Caco-2 (cell line): ENCODE data around the gene ERC2. TPM values are rescaled to one million over a fixed set of nuclear protein-coding genes. Genes with fewer than 3 reads are reported as not detected.

Experiments
- BruUV-seq: library from RNA; stranded (reverse); fragments of 400-500 nt; replicated peaks from 2 replicates; lab custom pipeline; 2021; lab: Mats Ljungman, UMichigan
- CTCF ChIA-PET: fragments of 300-600 bp; sonication (Branson Sonifier 250); formaldehyde crosslinking; loops from one replicate; lab custom pipeline; 2022; ENCODE audit warnings: antibody characterized with exemption; lab: Charles Lee
- POLR2A ChIA-PET: fragments of 300-600 bp; sonication (Branson Sonifier 250); formaldehyde crosslinking; loops from one replicate; lab custom pipeline; 2022; ENCODE audit warnings: antibody characterized with exemption; lab: Charles Lee
- DNase-seq, 2 experiments: peaks; one replicate each; pipeline versions ENCODE4 v3.0.0 to v3.0.0-alpha.2; 2020 to 2022
- H3K27me3 ChIP-seq: replicated peaks from 2 replicates; pipeline ENCODE4 v1.6.0; 2011; ENCODE audit warnings: low read length; ENCODE audit not compliant: control insufficient read depth, insufficient read depth
- H3K36me3 ChIP-seq: 2 replicates; pipeline ENCODE4 v1.5.1; 2011; ENCODE audit warnings: low read length; ENCODE audit not compliant: control insufficient read depth, insufficient read depth
- H3K4me1 ChIP-seq: fragments of 250-450 bp; sonication (Bioruptor Pico); 2 replicates; pipeline ENCODE4 v1.5.1; 2020; ENCODE audit warnings: mild to moderate bottlenecking
- H3K4me3 ChIP-seq: 2 replicates; pipeline ENCODE4 v1.5.1; 2011; ENCODE audit warnings: low read depth, mild to moderate bottlenecking, control low read depth, low read length
- H3K9me3 ChIP-seq: fragments of 250-450 bp; sonication (Bioruptor Pico); 2 replicates; pipeline ENCODE4 v1.5.1; 2020; ENCODE audit warnings: mild to moderate bottlenecking, moderate library complexity
- H3K27ac Mint-ChIP-seq: one replicate; pipeline ENCODE4 v1.8.0; 2022; ENCODE audit warnings: mixed read lengths; ENCODE audit not compliant: unreplicated experiment
- H3K27me3 Mint-ChIP-seq: one replicate; pipeline ENCODE4 v1.8.0; 2022; ENCODE audit warnings: mixed read lengths; ENCODE audit not compliant: insufficient read depth, unreplicated experiment
- H3K36me3 Mint-ChIP-seq: one replicate; pipeline ENCODE4 v1.8.0; 2022; ENCODE audit warnings: mild to moderate bottlenecking, mixed read lengths; ENCODE audit not compliant: insufficient read depth, unreplicated experiment
- H3K4me1 Mint-ChIP-seq: one replicate; pipeline ENCODE4 v1.8.0; 2022; ENCODE audit warnings: low read depth, mixed read lengths; ENCODE audit not compliant: unreplicated experiment
- H3K4me3 Mint-ChIP-seq: one replicate; pipeline ENCODE4 v1.8.0; 2022; ENCODE audit warnings: mild to moderate bottlenecking, moderate library complexity, mixed read lengths; ENCODE audit not compliant: unreplicated experiment
- H3K9me3 Mint-ChIP-seq: one replicate; pipeline ENCODE4 v1.8.0; 2022; ENCODE audit warnings: mixed read lengths; ENCODE audit not compliant: unreplicated experiment
- intact Hi-C: fragments of 100-400 bp; cut with micrococcal nuclease; formaldehyde crosslinking; loops from one replicate; pipeline ENCODE4 v1.10.0; 2022; ENCODE audit not compliant: unreplicated experiment
- total RNA-seq: library from RNA; stranded (reverse); gene quantifications from 2 replicates; pipeline ENCODE4 v1.2.3, GENCODE V29; 2022
- TF ChIP-seq, protein P1 (sequence below), 2 experiments: fragments of 200-600 bp in 1 of 2; IDR thresholded peaks; 1 replicate in 1 of 2; 2 replicates in 1 of 2; pipeline versions ENCODE4 v1.5.1 to v1.8.0; 2011 to 2022; ENCODE audit warnings: antibody characterized with exemption in 1 of 2, control low read depth in 1 of 2, inconsistent platforms in 1 of 2, low read depth in 1 of 2, low read length in 1 of 2, mild to moderate bottlenecking in 1 of 2, moderate library complexity in 1 of 2; ENCODE audit not compliant: insufficient read depth in 1 of 2, severe bottlenecking in 1 of 2, unreplicated experiment in 1 of 2

The ERC2 gene
- total RNA-seq, 1 experiment from 2014 or later: 0.54 TPM

DNA sequence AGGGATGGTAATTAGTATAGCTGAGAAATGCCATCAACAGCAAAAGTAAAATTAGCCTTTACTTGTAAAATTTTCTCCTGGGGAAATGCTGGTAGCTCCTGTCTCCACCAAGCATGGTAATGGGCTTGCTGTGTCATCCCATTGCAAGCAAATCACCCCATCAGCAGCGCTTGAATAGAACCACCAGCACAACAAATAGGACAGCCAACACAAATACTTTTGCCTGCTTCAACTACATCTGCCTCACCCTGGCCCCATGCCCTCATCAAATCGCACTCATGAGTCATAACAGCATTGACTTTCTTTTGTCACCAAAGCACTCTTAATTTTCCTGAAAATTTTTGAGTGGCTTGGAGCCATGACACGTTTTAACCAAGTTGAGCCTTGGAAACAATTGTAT is 52.6 kb downstream of the ERC2 start:
- Mint-ChIP-seq H3K27me3 (peaks cover 8% of the 10 kb centered on the region), H3K36me3 (no peaks in the 10 kb centered on the region), H3K9me3 (no peaks in the 10 kb centered on the region), H3K4me3 (no peak overlapping the region), H3K4me1 (no peaks in the 10 kb centered on the region), H3K27ac (no peak overlapping the region)
- Histone ChIP-seq H3K36me3 (no peaks in the 10 kb centered on the region), H3K4me3 (no peak overlapping the region), H3K27me3 (no peaks in the 10 kb centered on the region), H3K9me3 (no peaks in the 10 kb centered on the region), H3K4me1 (no peaks in the 10 kb centered on the region)
- intact Hi-C loops: no loop called here
- BruUV-seq: no TSS peak
- POLR2A ChIA-PET: no interaction called here
- CTCF ChIA-PET: no interaction called here
- DNase-seq: no peak
- TF ChIP-seq, protein P1, sequence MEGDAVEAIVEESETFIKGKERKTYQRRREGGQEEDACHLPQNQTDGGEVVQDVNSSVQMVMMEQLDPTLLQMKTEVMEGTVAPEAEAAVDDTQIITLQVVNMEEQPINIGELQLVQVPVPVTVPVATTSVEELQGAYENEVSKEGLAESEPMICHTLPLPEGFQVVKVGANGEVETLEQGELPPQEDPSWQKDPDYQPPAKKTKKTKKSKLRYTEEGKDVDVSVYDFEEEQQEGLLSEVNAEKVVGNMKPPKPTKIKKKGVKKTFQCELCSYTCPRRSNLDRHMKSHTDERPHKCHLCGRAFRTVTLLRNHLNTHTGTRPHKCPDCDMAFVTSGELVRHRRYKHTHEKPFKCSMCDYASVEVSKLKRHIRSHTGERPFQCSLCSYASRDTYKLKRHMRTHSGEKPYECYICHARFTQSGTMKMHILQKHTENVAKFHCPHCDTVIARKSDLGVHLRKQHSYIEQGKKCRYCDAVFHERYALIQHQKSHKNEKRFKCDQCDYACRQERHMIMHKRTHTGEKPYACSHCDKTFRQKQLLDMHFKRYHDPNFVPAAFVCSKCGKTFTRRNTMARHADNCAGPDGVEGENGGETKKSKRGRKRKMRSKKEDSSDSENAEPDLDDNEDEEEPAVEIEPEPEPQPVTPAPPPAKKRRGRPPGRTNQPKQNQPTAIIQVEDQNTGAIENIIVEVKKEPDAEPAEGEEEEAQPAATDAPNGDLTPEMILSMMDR (IDR thresholded peaks at IDR 0.05; ENCODE audit: insufficient read depth in 1 of 2, low read depth in 1 of 2, low read length in 1 of 2, severe bottlenecking in 1 of 2, unreplicated experiment in 1 of 2): no peak

DNA sequence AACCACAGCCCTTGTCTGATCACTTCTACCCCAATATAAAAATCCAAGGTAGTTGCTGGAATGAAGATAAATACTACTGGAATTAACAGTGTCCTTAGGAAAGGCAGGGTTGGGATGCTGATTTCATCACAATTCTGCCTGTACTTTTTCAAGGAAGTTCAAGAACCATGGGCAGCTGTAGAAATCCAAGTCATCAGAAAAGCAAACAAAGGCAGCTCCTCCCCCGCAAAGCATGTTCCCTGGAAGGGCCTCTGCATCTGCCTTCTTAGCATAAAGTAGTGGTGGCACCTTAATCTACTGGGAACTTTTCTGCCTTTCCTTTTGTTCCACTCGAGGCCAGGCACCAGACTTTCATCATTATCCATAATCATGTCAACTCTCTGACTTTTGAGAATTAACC is 54.4 kb downstream of the ERC2 start:
- POLR2A ChIA-PET: no interaction called here
- Histone ChIP-seq H3K27me3 (no peaks in the 10 kb centered on the region), H3K4me1 (no peaks in the 10 kb centered on the region), H3K4me3 (no peak overlapping the region), H3K9me3 (no peaks in the 10 kb centered on the region), H3K36me3 (no peaks in the 10 kb centered on the region)
- BruUV-seq: no TSS peak
- Mint-ChIP-seq H3K4me1 (no peaks in the 10 kb centered on the region), H3K27me3 (peaks cover 8% of the 10 kb centered on the region), H3K27ac (no peak overlapping the region), H3K4me3 (no peak overlapping the region), H3K36me3 (no peaks in the 10 kb centered on the region), H3K9me3 (no peaks in the 10 kb centered on the region)
- CTCF ChIA-PET: no interaction called here
- intact Hi-C loops: no loop called here
- TF ChIP-seq, protein P1 (IDR thresholded peaks at IDR 0.05; ENCODE audit: insufficient read depth in 1 of 2, low read depth in 1 of 2, low read length in 1 of 2, severe bottlenecking in 1 of 2, unreplicated experiment in 1 of 2): no peak
- no peak for DNase-seq

DNA sequence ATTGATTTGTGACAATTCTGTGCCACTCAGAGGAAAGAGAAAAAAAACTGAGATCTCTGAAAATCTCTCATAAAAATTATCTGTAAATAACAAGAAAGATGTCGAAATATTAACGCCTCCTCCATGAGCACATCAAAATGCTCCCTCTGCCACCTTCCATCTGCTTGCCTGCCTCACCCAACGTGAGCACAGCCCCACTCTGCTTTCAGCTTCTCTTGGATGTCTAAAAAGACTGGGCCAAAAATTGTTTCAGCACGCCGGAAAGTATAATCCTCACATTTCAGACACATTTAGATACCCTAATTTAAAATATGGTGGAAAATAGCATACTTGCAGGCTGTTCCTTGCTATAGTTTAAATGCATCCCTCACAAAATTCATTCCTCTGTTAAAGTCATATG is 57.1 kb downstream of the ERC2 start:
- Histone ChIP-seq H3K9me3 (no peaks in the 10 kb centered on the region), H3K36me3 (no peaks in the 10 kb centered on the region), H3K4me1 (no peaks in the 10 kb centered on the region), H3K4me3 (no peak overlapping the region), H3K27me3 (no peaks in the 10 kb centered on the region)
- ChIA-PET POLR2A (no interaction called here), CTCF (no interaction called here)
- Mint-ChIP-seq H3K36me3 (no peaks in the 10 kb centered on the region), H3K4me3 (no peak overlapping the region), H3K27me3 (peaks cover 16% of the 10 kb centered on the region), H3K27ac (no peak overlapping the region), H3K9me3 (no peaks in the 10 kb centered on the region), H3K4me1 (no peaks in the 10 kb centered on the region)
- no TSS peak for BruUV-seq
- TF ChIP-seq, protein P1 (IDR thresholded peaks at IDR 0.05; ENCODE audit: insufficient read depth in 1 of 2, low read depth in 1 of 2, low read length in 1 of 2, severe bottlenecking in 1 of 2, unreplicated experiment in 1 of 2): no peak
- intact Hi-C loops: no loop called here
- no peak for DNase-seq
